Stimulated activated CD8-positive, alpha-beta memory T cell treated with anti-CD3 and anti-CD28 coated beads, Interleukin-2, amount 100 ng/mL, for 1 hour (primary cell): ENCODE results near the gene FAM117B.
"Not testable (repeated sequence)": the region's sequence is repeated elsewhere in the genome, so short reads cannot be mapped to it uniquely, and the experiment has no call there.

ENCODE experiments used
- DNase-seq, 2 donors: peaks; one replicate each; pipeline ENCODE4 v3.0.0-alpha.2; 2020; ENCODE audit warnings: low read depth in 2 of 2

The FAM117B gene

GRCh38 chr2:202703091-202703490 lies 68.3 kb downstream of the FAM117B start:
- no peak for DNase-seq

GRCh38 chr2:202704248-202704647 lies 69.5 kb downstream of the FAM117B start:
- no peak for DNase-seq

- DNase-seq: no peak
These were observed 70.8 kb downstream of the FAM117B start for GRCh38 chr2:202705446-202706020.

- not testable (repeated sequence) for DNase-seq
These were observed 80.5 kb downstream of the FAM117B start for GRCh38 chr2:202714971-202715935.

- DNase-seq: no peak
These were observed 81.4 kb downstream of the FAM117B start for GRCh38 chr2:202716114-202716718.

- DNase-seq: no peak
These were observed 82.3 kb downstream of the FAM117B start for GRCh38 chr2:202716953-202717597.

- no peak for DNase-seq
These were observed 83.0 kb downstream of the FAM117B start for GRCh38 chr2:202717598-202718310.

- no peak for DNase-seq
These were observed 83.8 kb downstream of the FAM117B start for GRCh38 chr2:202718614-202719013.

GRCh38 chr2:202720226-202720625 lies 85.5 kb downstream of the FAM117B start:
- no peak for DNase-seq

- DNase-seq: no peak
These were observed 86.9 kb downstream of the FAM117B start for GRCh38 chr2:202721621-202722020.

- DNase-seq: no peak
These were observed 89.0 kb downstream of the FAM117B start for GRCh38 chr2:202723746-202724145.

GRCh38 chr2:202726070-202726469 lies 91.3 kb downstream of the FAM117B start:
- DNase-seq: no peak

- DNase-seq: no peak
These were observed 102.1 kb downstream of the FAM117B start for GRCh38 chr2:202736826-202737225.

- no peak for DNase-seq
These were observed 108.8 kb downstream of the FAM117B start for GRCh38 chr2:202743613-202744012.

GRCh38 chr2:202749477-202749876 lies 114.7 kb downstream of the FAM117B start:
- no peak for DNase-seq

GRCh38 chr2:202750763-202751427 lies 116.1 kb downstream of the FAM117B start:
- no peak for DNase-seq

- no peak for DNase-seq
These were observed 117.3 kb downstream of the FAM117B start for GRCh38 chr2:202752071-202752470.

- no peak for DNase-seq
These were observed 120.2 kb downstream of the FAM117B start for GRCh38 chr2:202754936-202755335.

- DNase-seq: no peak
These were observed 121.8 kb downstream of the FAM117B start for GRCh38 chr2:202756598-202756997.

- no peak for DNase-seq
These were observed 122.6 kb downstream of the FAM117B start for GRCh38 chr2:202757339-202757738.

GRCh38 chr2:202758128-202758527 lies 123.4 kb downstream of the FAM117B start:
- no peak for DNase-seq
